Choroid plexus epithelial cell (primary cell): Measurements from ENCODE around the gene ETV3L.

Experiments used
- DNase-seq: peaks from one replicate; pipeline ENCODE4 v3.0.0-alpha.2; 2010; ENCODE audit warnings: low read depth
- H3K4me3 ChIP-seq: 2 replicates; pipeline ENCODE4 v1.5.1; 2011; ENCODE audit warnings: low read depth, mild to moderate bottlenecking, control low read depth, low read length, moderate library complexity
- TF ChIP-seq, protein P1 (sequence below): conservative IDR thresholded peaks from 2 replicates; pipeline ENCODE4 v1.5.1; 2011; ENCODE audit warnings: low read depth, mild to moderate bottlenecking, control low read depth, inconsistent platforms, low read length, moderate library complexity

The ETV3L gene

DNA sequence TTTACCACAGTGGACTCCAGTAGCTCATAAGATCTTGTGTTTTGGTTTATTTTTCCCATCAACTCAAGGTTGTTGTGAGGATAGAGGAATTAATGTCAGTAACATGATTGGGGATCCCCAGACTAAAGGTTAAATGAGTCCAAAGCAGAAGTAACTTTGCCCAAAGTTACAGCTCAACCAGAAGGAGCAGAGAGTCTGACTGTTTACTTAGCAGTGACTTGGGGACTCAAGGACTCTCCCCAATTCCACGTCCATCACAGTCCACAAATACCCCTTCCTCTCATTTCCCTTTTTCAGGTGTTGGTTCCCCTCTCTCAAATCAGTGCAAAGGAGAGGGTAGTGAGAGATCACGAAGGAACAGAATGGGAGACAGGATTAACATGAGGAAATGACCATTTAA is 42.6 kb upstream of the ETV3L start:
- DNase-seq, result no peak

DNA sequence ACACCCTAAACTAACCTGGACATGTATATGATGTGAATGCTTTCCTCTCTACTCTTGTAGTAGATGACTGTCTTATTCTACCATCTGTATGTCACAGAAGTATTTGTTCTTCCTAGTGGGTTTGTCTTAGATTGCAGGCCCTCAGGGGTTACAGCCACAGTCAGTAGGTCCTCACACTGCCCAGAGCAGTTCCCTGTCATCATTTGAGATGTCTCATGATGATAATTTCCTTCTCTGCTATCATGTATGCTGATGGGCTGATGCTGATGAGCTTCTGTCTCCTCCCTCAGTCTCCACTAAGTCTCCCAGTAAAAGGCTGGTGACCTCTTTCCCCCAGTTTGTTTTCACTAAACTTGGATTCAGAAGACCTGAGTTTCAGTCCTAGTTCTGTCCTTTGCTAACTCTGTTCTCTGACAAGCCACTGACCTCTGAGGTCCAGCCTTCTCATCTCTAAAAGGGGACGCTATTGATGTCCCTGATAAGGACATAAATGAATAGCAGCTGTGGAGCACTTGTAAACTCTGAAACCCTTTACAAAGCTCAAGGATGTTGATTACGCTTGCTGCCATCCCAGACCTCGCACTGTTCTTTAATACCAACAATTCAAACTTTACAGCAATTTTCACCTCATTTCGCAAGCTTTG is 41.7 kb upstream of the ETV3L start:
- DNase-seq, result no peak
- TF ChIP-seq, protein P1, sequence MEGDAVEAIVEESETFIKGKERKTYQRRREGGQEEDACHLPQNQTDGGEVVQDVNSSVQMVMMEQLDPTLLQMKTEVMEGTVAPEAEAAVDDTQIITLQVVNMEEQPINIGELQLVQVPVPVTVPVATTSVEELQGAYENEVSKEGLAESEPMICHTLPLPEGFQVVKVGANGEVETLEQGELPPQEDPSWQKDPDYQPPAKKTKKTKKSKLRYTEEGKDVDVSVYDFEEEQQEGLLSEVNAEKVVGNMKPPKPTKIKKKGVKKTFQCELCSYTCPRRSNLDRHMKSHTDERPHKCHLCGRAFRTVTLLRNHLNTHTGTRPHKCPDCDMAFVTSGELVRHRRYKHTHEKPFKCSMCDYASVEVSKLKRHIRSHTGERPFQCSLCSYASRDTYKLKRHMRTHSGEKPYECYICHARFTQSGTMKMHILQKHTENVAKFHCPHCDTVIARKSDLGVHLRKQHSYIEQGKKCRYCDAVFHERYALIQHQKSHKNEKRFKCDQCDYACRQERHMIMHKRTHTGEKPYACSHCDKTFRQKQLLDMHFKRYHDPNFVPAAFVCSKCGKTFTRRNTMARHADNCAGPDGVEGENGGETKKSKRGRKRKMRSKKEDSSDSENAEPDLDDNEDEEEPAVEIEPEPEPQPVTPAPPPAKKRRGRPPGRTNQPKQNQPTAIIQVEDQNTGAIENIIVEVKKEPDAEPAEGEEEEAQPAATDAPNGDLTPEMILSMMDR, result no peak
- H3K4me3 ChIP-seq, result no peak overlapping the region

More for the DNA sequence above, 42.6 kb upstream of the ETV3L start:
- TF ChIP-seq, protein P1, result no peak
- H3K4me3 ChIP-seq, result no peak overlapping the region

DNA sequence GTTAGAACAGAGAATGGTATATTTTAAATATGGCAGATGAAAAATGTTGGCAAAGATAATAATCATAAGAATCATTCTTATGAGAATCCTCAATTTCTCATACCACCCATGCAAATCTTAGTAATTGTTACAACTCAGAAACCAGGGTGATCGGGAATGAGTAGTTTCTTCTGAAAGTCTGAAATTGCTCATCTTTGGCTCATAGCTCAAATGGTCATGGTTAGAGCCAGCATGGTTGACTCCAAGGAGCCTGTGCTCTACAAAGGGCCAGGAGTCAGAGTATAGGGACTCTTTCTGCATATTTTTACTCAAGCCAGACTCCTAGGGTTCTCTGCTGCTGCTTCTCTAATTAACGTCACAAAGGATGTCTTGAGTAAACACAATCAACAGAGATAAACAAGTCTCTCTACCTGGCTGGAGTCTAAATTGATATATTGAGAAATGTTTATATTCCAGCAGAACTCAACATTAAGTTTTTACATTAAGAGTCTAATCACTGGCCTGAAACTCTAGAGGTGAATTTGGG is 40.5 kb upstream of the ETV3L start:
- DNase-seq, result no peak
- no peak overlapping the region for H3K4me3 ChIP-seq
- TF ChIP-seq, protein P1, result no peak

DNA sequence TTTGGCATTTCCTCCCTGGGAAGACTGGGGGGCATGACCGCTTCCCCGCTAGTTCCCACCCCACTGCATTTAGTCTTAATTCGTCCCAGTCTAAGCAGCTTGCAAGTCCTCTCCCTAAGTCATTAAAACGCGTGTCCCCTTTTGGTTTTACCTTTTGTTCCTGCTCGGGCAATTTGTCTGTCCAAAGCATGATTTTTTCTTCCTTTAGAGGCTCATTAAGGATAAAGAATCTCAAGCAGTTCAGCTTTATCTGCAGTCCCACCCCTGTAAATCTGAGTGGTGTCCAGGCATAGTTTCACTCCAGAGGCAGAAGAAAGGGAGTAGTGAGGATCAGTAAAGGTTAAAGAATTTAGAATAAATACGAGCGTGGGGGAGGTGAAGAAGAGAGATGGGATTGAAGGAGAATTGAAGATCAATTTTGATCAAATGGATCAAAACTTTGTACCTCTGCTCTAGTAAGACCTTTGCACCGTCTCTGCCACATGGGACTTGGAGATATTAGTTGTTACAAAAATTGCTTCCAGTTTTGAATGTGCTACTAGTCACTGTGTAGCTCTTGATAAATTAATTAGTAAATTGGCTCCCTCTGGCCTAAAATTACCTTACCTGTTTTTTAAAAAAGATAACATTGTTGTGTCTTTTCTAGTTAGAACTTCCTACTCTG is 39.6 kb upstream of the ETV3L start:
- peak; percentile 86 for DNase-seq
- TF ChIP-seq, protein P1, result no peak
- H3K4me3 ChIP-seq, result peak overlapping the region; percentile 90

DNA sequence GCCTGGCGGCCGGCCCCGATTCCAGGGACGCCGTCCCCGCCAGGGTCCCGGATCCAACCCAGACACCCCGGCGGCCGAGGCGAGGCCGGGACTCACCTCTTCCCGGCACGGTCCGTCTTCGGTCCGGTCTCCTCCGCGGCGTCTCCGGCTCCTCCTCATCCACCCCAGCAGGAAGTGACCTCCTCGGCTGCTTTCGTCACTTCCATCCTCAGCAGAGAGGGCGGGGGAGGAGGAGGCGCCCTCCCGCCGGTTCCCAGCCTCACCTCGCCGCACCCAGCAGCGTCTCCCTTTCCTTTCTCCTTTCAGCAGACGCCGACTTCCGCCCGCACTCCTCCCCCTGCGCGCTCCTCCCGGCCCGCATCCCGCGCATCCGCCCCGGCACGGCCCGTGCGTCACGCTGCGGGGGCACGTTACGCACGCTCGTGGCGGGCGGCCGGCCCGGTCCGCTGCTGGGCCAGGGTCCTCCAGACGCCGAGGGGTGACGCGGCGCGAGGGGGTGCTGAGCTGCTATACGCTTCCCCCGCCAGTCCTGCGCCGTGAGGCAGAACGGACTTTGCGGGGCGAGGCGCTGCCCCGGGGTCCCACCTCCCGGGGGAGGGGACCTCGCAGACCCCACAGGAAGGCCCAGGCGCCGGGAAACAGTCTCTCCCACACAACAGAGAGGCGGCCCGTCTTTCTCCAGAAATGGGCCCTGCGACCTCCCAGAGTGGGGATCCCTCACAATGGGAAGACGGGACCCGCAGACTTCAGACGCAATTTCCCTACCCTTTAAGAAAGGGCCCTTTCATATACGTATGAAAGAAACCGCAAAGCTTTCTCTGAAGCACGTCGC is 38.8 kb upstream of the ETV3L start, which contains the start of gene ETV3:
Gene ETV3 (minus strand): TSS at position 176 of the 832 bp plus-strand sequence. CDS start 2,043 bp downstream, outside the sequence.
- peak; percentile 95 for DNase-seq
- TF ChIP-seq, protein P1, result no peak
- peak within 1 kb of the TSS; percentile 90 for H3K4me3 ChIP-seq

DNA sequence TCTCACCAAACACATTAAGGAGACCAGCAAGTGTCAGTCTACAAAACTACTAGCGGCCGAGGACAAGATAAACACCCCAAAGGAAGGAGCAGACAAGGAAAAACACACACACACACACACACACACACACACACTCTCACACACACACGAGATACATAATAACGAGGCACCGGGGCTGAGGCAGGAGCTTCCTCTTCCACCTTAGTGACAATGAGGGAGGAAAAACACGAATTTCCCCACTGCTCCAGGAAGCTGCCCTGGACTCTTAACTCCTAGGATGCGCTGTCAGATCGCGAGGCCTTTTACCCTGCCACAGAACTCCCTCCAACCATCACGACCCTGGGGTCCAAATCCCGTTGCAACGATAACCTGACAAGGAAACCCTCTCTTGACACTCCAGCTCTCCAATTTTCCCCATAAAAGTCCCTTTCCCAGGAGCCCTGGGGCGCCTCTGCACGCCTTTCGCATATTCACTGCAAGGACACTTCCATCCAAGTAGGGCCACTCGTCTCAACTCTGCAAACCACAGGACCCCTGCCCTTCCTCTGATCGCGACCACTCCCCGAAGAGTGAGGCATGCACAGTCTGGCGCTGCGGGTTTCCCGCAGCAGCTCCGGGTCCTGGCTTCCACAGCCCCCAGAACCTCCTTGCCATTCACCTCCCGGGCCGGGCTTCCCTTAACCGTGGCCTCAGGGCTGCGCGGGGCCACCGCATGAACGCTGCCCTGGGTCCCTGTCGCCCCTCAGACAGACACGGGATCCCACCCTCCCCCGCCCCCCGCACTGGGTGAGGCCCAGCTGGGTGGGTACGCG is 38.0 kb upstream of the ETV3L start:
- TF ChIP-seq, protein P1, result no peak
- peak overlapping the region; percentile 90 for H3K4me3 ChIP-seq
- DNase-seq, result peak; percentile 40
